Testis (tissue), 3 donors: Measurements from ENCODE around the gene ARHGAP22. TPM values are rescaled to one million over a fixed set of nuclear protein-coding genes. Genes with fewer than 3 reads are reported as not detected.

Experiments used
- DNase-seq: peaks from one replicate; pipeline ENCODE4 v3.0.0-alpha.2; 2019
- H3K27ac ChIP-seq, 2 donors: fragments of 200-600 bp; sonication (generic); one replicate each; pipeline ENCODE4 v1.5.1; 2019
- H3K27me3 ChIP-seq: fragments of 200-600 bp; sonication (generic); one replicate; pipeline ENCODE4 v1.5.1; 2019
- H3K36me3 ChIP-seq: fragments of 200-600 bp; sonication (generic); one replicate; pipeline ENCODE4 v1.5.1; 2017; ENCODE audit warnings: low read depth; ENCODE audit errors: missing control alignments
- H3K4me1 ChIP-seq: fragments of 200-600 bp; sonication (generic); one replicate; pipeline ENCODE4 v1.5.1; 2019
- H3K4me3 ChIP-seq, 2 donors: fragments of 200-600 bp; sonication (generic); one replicate each; pipeline ENCODE4 v1.5.1; 2017 to 2019
- H3K9me3 ChIP-seq: fragments of 200-600 bp; sonication (generic); one replicate; pipeline ENCODE4 v1.5.1; 2017
- POLR2A ChIP-seq: fragments of 450-650 bp; IDR thresholded peaks from one replicate; pipeline ENCODE4 v1.6.1; 2017; ENCODE audit warnings: antibody characterized with exemption, mild to moderate bottlenecking, moderate library complexity
- WGBS, 2 donors: methylation state at CpG; one replicate each; pipeline ENCODE4 v1.1.5; 2018; 5-methylcytosine and 5-hydroxymethylcytosine counted together
- intact Hi-C: fragments of 100-400 bp; cut with DNase I; formaldehyde crosslinking; loops from one replicate; pipeline ENCODE4 v1.15.1; 2023; ENCODE audit warnings: low total_unique reads
- polyA plus RNA-seq: library from polyadenylated mRNA; stranded (reverse); fragments of 350-450 nt; fragmentation: Illumina TruSeq; extraction: RNeasy Lipid Tissue Mini Kit (QIAGEN cat#74804); gene quantifications from one replicate; pipeline ENCODE4 v1.2.3, GENCODE V29; 2014; ENCODE audit warnings: low read depth, low replicate concordance; ENCODE audit not compliant: insufficient read depth
- total RNA-seq, 2 donors: library from RNA; depleted of rRNA; stranded (reverse); fragments of >200 nt; gene quantifications; one replicate each; pipeline ENCODE4 v1.2.3, GENCODE V29; 2016
- TF ChIP-seq, protein P1 (sequence below), 3 experiments: fragments of 450-650 bp in 2 of 3; fragments of 200-600 bp in 1 of 3; sonication (generic) in 1 of 3; IDR thresholded peaks; one replicate each; pipeline ENCODE4 v1.5.1; 2016 to 2019; ENCODE audit warnings: antibody characterized with exemption in 3 of 3, mild to moderate bottlenecking in 2 of 3, moderate library complexity in 1 of 3

The ARHGAP22 gene
- total and polyA plus RNA-seq, 3 donors from 2014 or later = 6.2 to 11.9 (median 8.8) TPM

DNA sequence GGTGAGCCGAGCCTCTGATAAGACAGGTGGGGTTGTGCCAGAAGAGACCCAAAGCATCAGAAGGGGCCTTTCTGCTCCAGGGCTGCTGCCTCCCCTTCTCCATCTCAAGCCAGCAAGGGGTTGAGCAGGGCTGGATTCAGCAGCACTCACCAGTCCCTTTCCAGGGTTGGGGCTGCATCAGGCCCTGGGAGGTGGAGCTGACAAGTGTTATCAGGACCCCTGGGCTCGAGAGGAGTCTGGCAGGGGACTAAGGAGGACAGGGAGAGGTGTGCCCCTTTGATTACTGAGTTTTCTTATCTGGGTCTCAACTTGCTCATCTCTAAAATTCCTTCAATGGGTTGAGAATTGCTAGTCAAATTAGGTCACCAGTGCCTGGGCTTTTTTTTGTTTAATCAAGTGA is 17.8 kb downstream of the ARHGAP22 start:
- H3K36me3 ChIP-seq = no peaks in the 10 kb centered on the region
- WGBS, 2 donors = 29 to 50% methylated on average over 1 to 2 of the region's 2 CpGs
- no peaks in the 10 kb centered on the region for H3K4me1 ChIP-seq

DNA sequence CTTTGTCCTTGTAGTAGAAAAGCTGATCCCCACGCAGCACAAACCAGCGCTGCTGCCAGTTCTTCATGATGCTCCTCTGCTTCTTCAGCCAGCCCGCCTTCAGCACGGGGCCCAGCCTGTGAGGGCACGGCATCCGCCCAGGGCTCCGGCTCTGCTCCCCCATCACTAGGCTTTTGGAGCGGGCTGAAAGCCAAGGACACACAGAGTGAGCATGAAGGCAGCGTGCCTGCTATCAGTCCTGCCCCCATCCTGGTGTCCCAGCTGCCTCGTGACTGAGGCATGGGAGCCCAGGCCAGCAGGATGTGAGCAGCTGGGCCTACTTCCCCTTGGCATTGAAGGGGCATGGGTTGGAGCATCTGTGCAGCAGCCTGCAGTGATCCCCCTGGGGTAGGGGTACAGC is 21.9 kb downstream of the ARHGAP22 start:
- H3K9me3 ChIP-seq = no peaks in the 10 kb centered on the region
- H3K4me3 ChIP-seq = no peak overlapping the region
- no peak for TF ChIP-seq POLR2A
- TF ChIP-seq, protein P1, sequence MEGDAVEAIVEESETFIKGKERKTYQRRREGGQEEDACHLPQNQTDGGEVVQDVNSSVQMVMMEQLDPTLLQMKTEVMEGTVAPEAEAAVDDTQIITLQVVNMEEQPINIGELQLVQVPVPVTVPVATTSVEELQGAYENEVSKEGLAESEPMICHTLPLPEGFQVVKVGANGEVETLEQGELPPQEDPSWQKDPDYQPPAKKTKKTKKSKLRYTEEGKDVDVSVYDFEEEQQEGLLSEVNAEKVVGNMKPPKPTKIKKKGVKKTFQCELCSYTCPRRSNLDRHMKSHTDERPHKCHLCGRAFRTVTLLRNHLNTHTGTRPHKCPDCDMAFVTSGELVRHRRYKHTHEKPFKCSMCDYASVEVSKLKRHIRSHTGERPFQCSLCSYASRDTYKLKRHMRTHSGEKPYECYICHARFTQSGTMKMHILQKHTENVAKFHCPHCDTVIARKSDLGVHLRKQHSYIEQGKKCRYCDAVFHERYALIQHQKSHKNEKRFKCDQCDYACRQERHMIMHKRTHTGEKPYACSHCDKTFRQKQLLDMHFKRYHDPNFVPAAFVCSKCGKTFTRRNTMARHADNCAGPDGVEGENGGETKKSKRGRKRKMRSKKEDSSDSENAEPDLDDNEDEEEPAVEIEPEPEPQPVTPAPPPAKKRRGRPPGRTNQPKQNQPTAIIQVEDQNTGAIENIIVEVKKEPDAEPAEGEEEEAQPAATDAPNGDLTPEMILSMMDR (IDR thresholded peaks at IDR 0.05) = no peak
- DNase-seq = peak; percentile 20
- no peaks in the 10 kb centered on the region for H3K36me3 ChIP-seq
- H3K27ac ChIP-seq = no peak overlapping the region
- H3K27me3 ChIP-seq = no peaks in the 10 kb centered on the region
- intact Hi-C loops = no loop called here
- H3K4me1 ChIP-seq = no peaks in the 10 kb centered on the region
- 55 to 73% methylated on average over 8 to 10 of the region's 10 CpGs for WGBS, 2 donors

More for the DNA sequence above, 17.8 kb downstream of the ARHGAP22 start:
- Histone ChIP-seq H3K4me3 (no peak overlapping the region), H3K27ac (no peak overlapping the region), H3K9me3 (no peaks in the 10 kb centered on the region), H3K27me3 (no peaks in the 10 kb centered on the region)
- DNase-seq = no peak
- intact Hi-C loops = no loop called here
- TF ChIP-seq, protein P1 (IDR thresholded peaks at IDR 0.05) = no peak
- TF ChIP-seq POLR2A = no peak

DNA sequence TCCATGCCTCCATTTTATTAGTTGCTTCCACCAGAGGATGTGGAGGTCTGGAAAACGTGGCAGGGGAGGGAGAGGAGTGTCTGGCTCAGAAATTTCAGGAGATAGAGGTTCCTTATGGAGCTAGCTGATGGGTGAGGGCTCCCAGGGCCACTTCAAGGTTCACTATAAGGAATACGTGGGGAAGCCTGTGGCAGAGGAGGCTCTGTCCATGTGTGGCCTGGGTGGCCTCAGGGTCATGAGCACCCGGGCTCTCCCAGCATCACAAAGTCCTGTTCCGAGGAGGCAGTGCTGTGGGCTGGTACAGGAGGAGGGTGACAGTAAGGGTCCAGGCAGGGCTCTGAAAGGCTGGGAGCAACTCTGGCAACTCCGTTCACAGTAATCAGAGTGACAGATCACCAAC is 24.6 kb downstream of the ARHGAP22 start:
- 88 to 93% methylated on average over 5 of the region's 5 CpGs for WGBS, 2 donors
- no peaks in the 10 kb centered on the region for H3K36me3 ChIP-seq

DNA sequence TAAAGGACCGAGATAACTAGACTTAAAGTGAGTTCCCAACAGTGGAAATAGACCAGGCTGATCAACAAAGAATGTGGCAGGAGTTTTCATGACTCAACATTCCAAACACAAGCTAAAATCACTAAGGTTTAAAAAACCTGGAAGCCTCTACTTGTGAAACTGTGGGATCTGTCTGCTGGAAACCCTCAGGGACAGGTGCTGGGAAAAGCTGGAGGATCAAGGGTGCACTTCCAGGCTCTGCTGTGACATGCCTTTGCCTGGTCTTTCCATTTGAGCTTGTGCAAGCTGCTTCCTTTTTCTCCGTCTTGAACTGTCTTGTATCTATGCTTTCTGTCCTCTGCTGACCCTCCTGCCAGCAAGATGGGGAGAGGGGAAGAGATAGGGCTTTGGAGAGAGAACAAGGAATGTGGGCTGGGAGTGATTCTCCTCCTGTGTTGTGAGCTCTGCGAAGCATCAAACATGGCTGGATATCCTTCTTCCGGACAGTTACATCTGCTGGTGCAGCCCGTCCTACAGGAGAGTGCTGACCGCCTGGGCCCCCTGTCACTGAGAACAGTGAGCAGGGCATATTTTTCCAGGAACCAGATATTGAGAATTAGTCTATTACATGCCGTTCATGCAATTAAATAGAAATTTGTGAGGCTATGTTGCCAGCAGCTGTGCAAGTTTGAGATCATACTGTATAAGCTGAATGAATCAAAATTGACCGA is 25.5 kb downstream of the ARHGAP22 start:
- 60 to 68% methylated on average over 8 of the region's 8 CpGs for WGBS, 2 donors

More for the DNA sequence above, 24.6 kb downstream of the ARHGAP22 start:
- no peaks in the 10 kb centered on the region for H3K4me1 ChIP-seq
- no peak overlapping the region for H3K27ac ChIP-seq
- H3K9me3 ChIP-seq = no peaks in the 10 kb centered on the region
- intact Hi-C loops = no loop called here
- TF ChIP-seq, protein P1 (IDR thresholded peaks at IDR 0.05) = no peak
- no peak for TF ChIP-seq POLR2A
- H3K4me3 ChIP-seq = no peak overlapping the region
- no peak for DNase-seq
- no peaks in the 10 kb centered on the region for H3K27me3 ChIP-seq

More for the DNA sequence above, 25.5 kb downstream of the ARHGAP22 start:
- H3K36me3 ChIP-seq = no peaks in the 10 kb centered on the region
- TF ChIP-seq, protein P1 (IDR thresholded peaks at IDR 0.05) = no peak
- TF ChIP-seq POLR2A = no peak
- intact Hi-C loops = no loop called here
- no peaks in the 10 kb centered on the region for H3K4me1 ChIP-seq
- no peaks in the 10 kb centered on the region for H3K27me3 ChIP-seq
- no peak for DNase-seq
- peak overlapping the region in 1 of 2 donors; percentile 30 for H3K27ac ChIP-seq
- H3K4me3 ChIP-seq = no peak overlapping the region
- H3K9me3 ChIP-seq = no peaks in the 10 kb centered on the region
